D721Med (cell line): ENCODE data around the gene OSBPL10.

Experiments
- DNase-seq: peaks from one replicate; pipeline ENCODE4 v3.0.0; 2011; ENCODE audit warnings: low spot score; ENCODE audit not compliant: insufficient read length
- FAIRE-seq: peaks from 2 replicates; lab custom pipeline; 2011; peaks lifted over from hg19 to GRCh38; lab: Jason Lieb, UNC
- TF ChIP-seq, protein P1 (sequence below): IDR thresholded peaks from 2 replicates; pipeline ENCODE4 v1.5.1; 2012; ENCODE audit warnings: mild to moderate bottlenecking, control low read depth; ENCODE audit not compliant: insufficient read depth; ENCODE audit errors: missing control alignments

OSBPL10 gene

DNA sequence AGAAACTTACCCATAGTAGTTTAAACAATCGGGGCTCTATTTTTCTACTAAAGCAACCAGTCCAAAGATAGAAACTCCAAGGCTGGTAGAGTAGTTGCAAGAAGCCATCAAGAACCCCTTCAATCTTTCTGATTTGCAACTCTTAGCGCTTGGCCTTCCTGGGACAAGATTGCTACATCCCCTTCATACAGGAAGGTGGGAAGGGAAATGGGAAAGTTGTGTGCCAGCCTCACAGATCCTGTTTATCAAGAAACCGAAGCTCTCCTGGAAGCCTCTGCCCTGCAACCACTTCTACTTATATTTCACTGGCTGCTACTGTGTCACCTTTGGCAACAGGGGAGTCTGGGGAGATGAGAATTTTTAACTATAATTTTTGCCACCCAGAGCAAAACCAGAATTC is 46.2 kb downstream of the OSBPL10 start:
- TF ChIP-seq, protein P1, sequence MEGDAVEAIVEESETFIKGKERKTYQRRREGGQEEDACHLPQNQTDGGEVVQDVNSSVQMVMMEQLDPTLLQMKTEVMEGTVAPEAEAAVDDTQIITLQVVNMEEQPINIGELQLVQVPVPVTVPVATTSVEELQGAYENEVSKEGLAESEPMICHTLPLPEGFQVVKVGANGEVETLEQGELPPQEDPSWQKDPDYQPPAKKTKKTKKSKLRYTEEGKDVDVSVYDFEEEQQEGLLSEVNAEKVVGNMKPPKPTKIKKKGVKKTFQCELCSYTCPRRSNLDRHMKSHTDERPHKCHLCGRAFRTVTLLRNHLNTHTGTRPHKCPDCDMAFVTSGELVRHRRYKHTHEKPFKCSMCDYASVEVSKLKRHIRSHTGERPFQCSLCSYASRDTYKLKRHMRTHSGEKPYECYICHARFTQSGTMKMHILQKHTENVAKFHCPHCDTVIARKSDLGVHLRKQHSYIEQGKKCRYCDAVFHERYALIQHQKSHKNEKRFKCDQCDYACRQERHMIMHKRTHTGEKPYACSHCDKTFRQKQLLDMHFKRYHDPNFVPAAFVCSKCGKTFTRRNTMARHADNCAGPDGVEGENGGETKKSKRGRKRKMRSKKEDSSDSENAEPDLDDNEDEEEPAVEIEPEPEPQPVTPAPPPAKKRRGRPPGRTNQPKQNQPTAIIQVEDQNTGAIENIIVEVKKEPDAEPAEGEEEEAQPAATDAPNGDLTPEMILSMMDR = no peak
- FAIRE-seq (no peak), DNase-seq (no peak)

DNA sequence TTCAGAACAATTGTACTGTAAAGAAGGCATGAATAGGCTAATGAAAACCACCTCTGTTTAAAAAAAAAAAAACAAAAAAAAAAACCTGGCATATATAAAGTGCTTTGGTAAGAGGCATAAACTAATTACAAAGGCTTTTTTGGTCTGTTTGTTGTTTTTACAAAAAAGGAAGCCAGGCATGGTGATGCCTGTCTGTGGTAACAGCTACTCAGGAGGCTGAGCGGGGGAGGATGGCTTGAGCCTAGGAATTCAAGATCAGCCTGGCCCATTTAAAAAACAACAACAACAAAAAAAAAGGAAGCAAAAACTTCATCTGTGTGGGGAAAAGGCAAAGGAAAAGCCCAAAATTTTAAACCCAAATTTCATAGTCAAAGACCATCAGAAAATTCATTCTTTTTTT is 47.0 kb downstream of the OSBPL10 start:
- no peak for FAIRE-seq
- no peak for DNase-seq

DNA sequence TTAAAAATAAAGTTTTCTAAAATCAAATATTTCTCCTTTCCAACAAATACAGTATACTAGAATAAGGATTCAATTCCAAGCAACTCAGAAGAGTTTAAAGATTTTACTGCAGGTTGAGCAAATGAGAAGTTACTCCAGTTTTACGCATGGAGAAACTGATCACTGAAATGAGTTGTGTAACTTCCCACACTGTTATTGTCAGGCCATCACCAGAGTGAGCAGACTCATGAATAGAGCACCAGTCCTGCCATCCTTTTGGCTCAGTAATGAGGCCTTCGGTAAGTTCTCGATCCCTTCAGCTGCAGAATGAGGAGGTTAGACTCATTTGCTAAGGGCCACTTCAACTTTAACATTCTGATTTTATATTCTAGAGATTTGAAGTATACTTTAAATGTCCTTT is 48.1 kb downstream of the OSBPL10 start:
- FAIRE-seq = no peak
- TF ChIP-seq, protein P1 = no peak
- no peak for DNase-seq

More for the DNA sequence above, 47.0 kb downstream of the OSBPL10 start:
- TF ChIP-seq, protein P1 = no peak

DNA sequence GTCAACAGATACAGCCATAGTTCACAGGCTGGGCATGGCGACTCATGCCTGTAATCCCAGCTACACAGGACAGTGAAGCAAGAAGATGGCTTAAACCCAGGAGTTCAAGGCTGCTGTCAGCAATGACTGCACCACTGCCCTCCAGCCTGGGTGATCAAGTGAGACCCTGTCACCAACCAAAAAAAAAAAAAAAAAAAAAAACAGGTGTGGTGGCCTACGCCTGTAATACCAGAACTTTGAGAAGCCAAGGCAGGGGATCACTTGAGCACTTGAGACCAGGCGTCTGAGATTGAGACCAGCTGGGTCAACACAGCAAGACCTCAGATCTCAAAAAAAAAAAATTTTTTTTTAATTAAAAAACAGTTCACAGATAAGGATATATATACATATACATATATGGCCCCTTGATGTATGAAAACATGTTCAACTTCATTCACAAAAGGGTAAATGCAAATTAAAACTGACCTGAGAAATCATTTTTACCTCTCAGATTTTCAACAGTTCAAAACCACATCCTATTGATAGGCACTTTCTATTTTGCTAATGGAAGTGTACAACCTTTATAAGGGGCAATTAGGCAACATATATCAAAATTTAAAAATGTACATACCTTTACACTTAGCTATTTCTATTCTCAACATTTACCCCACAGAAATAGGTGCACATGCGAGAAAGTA is 51.1 kb downstream of the OSBPL10 start:
- FAIRE-seq (no peak), DNase-seq (no peak)
- TF ChIP-seq, protein P1 = no peak

DNA sequence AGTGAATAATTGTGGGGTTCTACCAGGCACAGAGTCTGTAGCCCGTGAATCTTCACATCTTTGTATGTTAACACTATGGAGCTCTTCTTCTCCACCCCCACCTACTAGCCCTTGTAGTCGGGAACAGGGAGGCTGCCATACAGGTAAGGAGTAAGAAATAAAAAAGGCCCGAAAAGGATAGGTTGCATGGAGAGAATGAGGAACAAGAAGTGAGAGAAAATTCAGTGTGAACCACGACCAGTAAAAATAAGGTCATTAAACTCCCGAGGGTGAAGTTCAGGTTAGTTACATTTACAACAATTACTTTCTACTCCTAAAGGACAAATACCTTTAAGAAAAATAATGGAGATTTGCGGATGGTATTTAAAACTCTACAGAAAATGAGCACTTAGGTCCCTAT is 53.3 kb downstream of the OSBPL10 start:
- TF ChIP-seq, protein P1 = no peak
- FAIRE-seq (no peak), DNase-seq (no peak)

DNA sequence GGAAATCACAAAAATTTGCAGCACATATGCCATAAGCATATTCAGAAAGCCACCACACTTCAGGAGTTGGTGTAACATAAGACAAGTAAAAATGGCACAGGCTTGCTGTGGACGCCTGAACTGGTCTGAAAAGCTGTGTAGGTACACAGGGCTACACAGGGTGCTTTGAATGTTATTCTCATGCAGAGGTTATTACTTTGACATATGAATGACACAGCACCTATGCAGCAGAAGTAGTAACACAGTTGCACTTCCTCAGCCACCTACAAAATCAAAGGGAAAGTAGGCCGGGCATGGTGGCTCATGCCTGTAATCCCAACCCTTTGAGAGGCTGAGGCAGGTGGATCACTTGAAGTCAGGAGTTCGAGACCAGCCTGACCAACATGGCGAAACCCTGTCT is 54.5 kb downstream of the OSBPL10 start:
- FAIRE-seq = no peak
- no peak for DNase-seq
- TF ChIP-seq, protein P1 = no peak

DNA sequence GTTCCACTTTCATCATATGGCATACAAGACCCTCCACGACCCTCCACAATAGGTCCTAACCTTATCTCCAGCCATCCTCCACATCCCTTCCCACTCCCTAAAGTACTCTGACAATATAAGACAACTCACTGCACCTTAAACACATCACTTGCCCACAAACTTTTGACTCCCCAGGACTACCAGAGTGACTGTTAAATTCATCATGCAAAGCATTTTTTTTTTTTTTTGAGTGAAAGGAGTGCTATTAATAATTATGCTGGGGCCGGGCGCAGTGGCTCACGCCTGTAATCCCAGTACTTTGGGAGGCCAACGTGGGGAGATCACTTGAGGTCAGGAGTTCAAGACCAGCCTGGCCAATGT is 55.8 kb downstream of the OSBPL10 start:
- no peak for DNase-seq
- no peak for FAIRE-seq
- TF ChIP-seq, protein P1 = no peak
